Measurements from ENCODE around the gene GPC6.

Gene GPC6

DNA sequence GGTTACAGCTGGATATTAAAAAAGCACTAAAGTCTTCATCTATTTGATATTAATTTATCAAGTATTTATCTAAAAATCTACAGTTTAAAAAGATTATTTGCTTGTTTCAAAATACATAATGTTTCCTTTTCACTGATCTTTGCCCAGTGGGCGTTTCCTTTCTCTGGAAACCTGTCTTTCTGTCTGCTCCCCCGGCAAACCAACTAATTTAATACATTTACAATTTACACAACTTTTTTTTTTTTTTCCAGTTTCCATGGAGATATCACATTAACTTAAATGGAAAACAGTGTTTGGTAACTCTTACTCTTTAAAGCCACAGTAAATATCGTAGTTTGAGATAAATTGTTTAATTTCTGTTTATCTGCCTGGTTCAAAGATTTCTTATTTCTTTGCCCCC, 5.3 kb downstream of the GPC6 start:
- DNase-seq, result no peak

DNA sequence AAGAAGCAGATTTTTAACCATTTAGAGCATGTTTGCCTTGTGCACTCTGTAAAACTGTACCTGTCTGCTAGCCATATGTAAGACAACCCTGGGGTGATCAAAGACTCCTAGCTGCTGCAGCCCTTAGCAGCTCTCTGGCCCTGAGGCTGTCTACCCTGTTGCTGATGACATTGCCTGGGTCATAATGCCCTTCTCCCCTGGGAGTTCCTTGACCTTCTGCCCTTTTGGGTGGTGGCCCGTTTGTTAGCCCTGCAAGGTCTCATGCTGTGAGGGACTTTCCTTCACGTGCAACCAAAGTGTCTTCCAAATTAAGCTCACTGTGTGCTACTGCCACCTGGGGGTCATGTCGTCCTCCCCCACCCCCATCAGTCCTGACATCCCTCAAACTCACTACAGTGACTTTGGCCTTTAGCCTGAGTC, 7.4 kb downstream of the GPC6 start:
- DNase-seq, result no peak

DNA sequence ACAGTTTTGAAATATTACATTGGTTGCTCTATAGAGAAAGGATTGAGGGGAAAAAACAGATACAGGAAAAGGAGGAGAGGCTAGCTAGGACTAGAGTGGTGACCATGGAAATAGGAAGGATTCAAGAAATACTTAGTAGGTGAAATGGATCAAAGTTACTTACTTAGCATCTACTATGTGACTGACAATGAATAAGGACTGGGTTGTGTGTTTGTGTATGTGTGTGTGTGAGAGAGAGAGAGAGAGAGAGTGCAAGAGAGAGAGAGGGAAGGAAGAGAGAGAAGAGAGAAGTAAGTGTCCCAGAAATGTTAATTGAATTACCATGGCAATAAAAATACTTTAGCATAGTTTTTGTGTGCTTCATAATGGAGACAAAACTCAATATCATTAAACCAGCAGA, 7.9 kb downstream of the GPC6 start:
- DNase-seq, result no peak

DNA sequence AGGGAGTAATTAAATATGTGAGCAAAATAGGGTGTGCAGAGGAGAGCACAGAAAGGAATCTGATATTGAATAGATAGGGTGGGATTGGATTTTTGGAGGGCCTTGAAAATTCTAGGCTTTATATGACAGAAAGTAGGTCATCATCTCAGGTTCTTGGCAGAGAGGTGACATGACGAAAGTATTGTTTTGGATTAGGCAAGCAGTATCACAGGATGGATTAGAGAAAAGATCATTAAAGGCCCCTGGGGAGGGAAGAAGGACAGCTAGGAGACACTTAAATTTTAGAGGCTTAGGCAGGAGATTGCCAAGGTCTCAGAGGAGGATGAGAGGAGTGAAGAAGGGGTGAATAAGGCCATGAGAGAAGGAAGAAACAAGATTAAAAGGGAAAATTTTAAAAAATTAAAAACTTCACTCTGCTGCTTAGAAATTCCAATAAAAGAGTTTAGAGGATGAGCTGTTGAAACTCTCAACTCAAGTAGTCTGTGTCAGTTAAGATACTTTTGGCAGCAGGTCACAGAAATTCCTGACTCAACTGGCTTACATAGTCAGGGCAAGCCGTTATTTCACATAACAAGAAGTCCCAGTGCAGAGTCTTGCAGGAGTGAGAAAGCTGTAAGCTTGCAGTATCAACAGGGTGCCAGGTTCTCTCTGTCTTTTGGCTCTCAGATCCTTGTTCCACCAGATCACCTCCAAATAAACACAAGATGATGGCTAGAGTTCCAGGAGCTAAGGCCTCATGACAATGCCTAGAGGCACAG, 8.8 kb downstream of the GPC6 start:
- no peak for DNase-seq

DNA sequence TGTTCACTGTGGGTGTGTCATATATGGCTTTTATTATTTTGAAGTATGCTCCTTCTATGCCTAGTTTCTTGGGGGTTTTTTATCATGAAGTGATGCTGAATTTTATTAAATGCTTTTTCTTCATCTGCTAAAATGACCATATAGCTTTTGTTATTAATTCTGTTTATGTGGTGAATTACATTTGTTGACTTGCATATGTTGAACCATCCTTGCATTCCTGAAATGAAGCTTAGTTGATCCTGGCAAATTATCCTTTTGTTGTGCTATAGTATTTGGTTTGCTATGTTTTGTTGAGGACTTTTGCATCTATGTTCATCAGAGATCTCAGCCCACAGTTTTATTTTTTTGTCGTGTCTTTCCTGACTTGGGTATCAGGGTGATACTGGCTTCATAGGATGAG, 12.1 kb downstream of the GPC6 start:
- DNase-seq, result no peak

DNA sequence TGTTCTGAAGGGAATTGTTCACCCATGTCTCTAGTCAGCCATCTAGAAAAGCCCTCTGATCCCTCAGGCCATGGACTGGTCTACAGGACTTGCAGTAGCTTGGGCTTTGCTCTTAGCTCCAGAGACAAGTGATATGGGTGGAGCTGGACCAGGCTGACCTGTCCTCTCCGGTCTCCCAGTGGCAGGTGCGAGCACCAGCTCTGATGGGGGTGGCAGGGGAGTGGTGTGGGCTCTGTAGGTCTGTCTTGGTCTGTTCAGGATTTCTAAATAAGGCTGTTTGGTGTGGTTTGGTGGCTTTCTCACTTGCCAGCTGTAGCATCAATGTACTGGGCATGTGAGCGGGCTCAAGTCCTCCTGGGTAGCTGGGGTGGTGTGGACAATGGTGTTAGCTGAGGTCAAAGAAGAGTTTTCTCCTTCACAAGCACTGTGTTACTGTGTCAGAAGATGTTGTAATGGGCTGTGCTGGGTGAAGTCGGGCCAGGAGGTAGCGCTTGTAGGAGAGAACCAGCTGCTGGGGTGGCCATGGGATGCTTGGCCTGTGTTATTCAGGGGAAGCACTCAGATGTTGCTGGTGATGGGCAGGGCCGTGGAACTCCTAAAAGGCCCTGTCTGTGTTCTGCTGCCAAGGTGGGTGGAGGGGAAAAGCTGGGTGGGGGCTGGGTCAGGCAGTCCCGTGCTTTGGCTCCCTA, 16.9 kb downstream of the GPC6 start:
- DNase-seq, result no peak

DNA sequence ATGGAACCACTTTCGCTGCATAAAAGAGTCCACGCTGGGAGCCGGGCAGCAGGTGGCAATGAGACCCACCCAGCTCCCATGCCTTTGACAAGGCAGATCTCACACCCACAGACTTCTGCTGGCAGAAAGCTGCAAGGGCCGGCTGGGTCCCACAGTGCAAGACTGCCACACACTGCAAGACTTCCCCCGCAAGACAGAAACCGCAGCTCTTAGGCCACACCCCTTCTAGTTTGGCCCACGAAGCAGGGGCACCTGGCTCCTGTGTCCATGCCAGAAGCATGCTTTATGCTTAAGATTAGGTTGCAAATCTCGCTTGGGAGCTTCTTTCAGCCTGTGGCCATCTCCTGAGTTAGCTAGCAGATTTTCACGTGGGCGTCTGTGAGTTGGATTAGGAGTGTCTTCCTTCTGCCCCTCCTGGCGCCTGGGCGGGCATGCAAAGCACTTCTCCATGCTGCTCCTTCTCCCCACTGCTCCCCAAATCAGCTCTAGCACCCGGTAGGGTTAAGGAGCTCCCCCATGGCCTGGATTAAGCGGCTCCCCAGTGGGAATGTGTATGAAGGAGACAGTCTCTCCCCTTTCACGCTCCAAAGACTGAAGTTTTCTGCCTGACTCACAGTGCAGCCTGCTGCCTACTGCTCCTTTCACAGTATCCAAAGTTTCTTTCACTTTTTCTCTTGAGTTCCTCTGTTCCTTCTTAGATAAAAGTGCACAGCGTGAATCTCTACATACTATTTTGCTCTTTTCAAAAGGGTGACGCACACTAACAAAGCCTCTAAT, 17.7 kb downstream of the GPC6 start:
- DNase-seq, result no peak

DNA sequence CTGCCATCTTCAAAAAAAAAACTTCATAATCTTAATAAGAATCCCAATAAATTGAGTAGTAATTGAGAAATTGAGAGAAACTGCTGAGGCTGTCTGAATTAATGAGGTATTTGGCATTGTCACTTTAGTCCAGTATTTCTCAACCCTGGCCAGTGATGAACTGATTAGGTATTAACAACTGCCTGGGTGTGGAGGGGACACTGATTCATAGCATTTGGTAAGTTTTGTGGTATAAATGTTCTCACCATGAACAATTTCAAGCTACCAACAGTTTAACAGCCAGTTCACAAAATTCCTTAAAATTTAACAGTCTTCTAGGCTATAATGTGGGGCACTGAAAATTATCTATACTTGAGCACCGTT, 18.3 kb downstream of the GPC6 start:
- no peak for DNase-seq

DNA sequence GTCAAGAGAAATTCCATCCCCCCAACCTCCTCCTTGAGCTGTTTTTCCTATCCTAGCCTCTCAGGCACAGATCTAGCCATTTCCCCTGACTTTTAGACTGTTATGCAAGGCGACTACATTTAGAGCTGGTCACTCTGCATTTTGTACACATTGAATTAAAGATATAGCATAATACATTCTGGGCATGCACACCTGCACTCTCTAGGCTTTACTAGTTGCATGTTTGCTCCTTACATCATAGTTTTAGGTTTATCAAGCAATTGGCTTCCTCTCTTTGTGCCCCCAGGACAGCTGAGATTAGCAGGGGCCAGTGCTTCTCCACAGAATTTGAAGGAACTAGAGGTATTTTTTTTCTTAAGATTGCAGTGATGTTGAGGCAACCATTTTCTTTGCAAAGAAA, 19.5 kb downstream of the GPC6 start:
- no peak for DNase-seq

DNA sequence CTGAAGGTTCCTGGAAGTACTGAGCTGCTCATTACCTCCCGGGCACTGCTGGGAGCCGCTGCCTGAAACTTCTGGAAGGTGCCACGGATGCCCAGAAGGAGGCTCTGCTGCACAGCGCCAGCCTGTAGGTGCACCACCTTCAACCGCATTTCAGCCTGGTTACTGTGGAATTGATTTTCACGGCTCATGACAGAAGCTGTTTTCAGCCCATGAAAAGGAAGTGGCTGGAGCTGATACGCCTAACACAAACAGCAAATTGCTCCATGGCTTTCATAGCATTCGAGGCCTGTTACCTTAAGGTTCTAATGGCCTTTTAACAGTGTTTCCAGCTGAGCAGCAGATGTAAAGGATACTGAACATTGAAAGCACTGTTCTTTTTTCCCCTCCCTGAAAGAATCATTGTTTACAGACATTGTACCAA, 22.0 kb downstream of the GPC6 start:
- DNase-seq, result peak; percentile 86 to 97

DNA sequence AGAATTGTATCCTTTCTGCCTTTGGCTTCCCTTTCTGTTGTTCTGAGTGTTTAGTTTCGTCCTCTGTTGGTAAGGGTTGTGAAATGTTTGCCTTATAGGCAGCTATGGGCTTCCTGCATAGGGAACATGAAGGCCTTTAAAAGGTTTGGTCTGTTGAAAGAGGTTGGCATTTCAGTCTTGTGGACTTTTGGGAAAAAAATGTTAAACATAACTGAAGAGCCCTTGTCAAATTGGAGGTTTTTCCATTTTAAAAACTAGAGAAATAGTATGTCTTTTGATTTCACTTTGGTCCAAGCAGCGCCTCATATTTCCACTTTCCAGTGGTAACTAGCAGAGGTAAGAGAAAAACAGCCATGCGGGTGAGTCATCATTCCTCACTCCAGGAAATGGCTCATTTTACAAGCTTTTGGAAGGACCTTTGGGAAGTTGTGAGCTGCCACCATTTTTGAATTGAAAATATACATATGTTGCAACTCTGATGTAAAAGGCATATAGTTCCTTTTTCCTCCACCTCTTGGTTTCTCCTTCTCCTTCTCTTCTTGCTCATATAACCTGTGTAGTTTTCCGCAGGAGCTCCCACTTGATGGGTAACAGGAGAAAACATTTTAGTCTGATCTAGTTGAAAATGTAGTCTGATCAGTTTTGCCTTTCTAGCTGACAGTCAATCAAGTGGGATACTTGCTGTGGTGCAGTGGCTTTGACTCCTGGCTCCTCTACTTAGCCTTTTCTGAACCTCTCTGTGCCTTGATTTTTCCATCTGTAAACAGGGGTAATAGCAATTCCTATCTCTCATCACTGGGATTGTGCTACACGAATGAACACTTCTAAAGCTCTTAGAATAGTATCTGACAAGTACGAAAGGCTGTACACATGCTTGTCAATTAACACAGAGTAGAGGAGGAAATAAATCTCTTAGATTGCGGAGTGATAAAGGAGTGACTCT, 23.0 kb downstream of the GPC6 start:
- peak in 1 of 2 experiments; percentile 38 for DNase-seq

DNA sequence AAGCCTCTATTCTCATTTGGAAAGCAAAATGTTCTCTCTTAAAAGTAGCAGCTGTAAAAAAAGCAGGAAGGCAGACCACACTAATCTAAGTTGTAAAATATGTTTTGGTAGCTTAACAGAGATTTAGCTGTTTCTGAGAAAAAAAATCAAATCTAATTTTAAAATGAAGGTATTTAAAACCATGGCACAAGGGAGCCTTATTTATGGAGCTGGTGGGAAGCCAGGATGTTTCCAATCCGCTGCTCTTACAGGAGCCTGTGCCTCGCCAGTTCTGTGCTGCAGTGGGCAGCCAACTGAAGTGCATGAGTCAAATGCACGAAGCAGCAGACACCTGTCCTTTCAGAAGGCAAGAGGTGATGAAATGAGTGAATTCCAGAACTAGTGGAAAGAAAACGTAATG, 28.2 kb downstream of the GPC6 start:
- peak in 1 of 2 experiments; percentile 43 for DNase-seq

DNA sequence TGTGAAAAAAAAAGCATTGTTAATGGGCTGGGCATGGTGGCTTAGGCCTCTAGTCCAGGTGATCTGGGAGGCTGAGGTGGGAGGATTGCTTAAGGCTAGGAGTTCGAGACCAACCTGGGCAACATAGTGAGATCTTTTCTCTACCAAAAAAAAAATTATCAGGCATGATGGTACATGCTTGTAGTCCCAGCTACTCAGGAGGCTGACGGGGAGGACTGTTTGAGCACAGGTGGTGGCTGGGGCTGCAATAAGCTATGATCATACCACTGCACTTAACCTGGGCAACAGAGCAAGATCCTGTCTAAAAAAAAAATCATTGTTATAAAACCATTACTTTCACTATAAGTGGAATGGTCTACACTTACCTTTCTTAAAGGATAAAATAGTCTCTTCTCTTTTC, 30.4 kb downstream of the GPC6 start:
- DNase-seq, result no peak

DNA sequence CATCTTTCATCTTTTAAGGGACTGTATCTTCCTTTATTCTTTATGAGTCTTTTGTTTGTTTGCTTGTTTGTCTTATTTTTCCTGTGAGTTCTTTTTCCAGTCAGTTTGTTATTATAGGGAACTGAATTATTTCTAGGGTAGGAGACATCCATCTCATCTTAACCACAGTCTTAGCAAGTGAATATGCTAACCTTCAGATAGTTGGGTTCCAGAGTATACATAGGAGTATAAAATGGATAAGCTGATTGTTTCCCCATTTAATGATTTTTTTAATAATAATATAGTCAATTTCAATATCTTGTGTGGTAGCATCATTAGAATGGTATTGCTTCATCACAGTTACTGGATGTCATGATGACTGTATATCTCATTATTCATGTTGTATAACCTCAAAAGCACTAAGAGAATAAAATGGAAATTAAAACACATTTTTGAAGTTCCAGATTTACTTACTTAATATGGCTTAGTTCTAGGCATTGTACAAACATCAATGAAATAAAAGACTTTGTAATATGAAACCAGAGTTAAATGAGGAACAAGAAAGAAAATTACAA, 33.0 kb downstream of the GPC6 start:
- DNase-seq, result no peak

DNA sequence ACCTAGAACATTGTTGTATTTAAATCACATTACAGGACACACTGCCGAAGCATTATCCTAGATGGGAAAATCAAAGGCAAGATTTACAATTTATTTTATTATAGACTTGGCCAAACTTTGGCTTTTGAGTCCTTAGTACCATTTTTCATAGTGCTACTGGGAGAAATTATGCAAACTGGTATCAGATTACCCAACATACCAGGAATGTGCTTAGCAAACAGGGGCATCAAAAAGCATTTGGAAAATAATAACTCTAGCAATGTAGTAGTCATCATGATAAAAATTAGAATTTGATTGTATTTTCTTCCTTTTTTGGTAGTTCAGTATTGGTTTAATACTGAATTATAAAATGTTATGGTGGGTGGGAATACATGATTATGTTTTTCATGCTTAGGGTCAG, 34.0 kb downstream of the GPC6 start:
- no peak for DNase-seq

DNA sequence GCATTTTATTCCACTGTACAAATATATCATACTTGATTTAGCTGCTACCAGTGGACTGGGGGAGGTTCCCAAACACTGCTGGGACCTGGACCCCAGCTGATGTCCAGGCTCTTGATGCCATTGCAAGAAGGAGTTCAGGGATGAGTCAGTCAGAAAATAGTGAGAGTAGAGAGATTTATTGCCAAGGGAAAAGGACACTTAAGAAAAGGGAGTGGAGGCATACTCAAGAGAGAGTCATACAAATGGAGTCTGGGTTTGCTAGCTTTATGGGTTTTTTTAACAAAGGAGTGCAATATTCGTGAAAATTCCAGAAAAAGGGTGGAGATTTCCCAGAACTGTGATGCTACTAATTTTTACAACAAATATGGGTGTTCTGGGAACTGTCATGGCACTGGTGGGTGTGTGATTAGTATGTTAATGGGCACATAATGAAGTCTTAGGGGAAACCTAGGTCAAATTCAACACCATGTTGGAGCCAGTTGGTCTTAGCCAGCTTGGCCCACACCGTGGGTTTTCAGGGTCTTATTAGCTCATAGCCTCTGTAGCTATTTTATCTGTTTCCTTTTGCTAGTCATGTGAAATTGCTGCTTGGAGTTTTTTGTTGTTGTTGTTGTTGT, 36.2 kb downstream of the GPC6 start:
- DNase-seq, result no peak

DNA sequence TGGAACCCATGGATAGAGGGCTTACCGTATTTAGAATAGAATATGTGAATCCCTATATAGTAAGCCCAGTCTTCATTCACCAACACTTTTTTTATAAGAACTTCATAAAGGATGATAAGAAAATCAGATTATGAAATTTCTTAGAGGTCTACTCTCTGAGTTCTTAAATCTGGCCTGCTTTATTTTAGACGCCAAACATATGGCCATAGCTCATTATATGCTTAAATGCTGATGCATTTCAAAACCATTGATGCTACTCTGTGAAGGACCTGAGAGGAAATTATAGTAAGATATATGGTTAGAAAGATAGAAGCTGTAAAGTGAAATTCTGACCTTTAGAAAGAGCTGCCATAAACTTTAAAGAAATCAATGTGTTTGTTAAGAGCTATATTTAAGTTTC, 38.3 kb downstream of the GPC6 start:
- DNase-seq, result no peak

DNA sequence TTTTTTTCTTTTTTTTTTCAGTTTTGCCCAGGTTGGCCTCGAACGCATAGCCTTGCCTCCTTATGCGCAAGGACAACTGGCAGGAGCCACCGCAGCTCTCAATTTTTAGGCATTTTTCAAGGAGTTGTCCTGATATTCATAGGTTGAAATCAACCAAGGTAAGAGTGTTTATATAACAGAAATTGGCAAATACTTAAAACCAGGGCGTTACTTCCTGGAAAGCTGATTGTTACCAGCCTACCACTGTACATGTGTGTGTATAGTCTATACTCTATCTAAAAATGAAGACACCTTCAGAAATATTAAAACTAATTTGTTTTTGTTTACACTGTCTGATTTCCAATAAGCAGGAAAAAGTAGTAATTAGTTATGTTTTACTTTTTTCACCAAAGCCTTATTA, 39.2 kb downstream of the GPC6 start:
- no peak for DNase-seq

DNA sequence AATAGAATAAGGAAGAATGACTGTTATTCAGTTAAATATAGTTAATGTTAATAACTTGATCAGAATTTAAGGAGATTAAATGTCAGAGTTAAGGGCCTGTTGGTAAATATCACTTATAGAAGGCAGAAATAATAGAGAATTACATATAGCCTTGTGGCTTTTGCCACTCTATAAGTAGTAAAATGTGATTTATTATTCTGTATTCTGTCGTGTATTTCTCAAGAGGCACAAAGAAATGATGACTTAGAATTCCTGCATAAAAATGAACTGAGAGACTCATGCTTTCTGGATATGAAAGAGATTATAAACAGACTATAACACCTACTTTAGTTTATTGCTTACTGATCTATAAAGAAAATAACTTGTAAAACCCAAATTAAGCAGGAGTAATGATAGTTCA, 40.1 kb downstream of the GPC6 start:
- no peak for DNase-seq

DNA sequence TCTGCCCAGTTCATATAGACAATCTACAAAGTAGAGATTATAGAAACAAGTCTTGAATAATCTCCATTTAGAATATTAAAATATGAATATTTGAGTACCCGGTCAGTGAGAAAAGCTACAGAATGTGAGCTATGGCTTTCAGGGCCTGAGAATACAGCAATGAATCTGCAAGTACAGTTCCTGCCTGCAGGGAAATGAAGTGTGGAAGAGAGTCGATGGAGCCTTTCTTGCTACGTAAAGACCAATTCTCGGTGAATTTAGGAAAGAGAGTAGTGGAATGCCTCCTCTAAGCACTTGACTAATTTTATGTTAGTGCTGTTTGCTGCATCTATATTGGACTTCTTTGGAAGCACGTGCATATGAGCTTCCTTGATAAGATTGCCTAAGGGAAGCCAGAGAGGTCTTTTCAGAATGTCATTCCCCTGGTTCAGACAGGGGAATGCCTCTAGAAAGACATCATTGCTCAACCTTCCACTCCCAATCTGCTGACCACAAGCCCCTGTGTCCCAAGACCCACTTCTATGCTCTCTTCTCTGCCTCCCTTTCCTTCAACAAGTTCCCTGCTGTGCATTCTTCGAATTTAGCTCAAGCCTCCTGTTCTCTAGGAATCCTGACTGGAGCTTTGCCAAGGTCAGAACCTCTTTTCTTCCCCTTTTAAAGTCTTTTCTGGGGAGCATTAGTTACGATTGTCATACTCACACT, 41.9 kb downstream of the GPC6 start:
- DNase-seq, result no peak
